ENCODE data around the gene TIGD7. TPM values are rescaled to one million over a fixed set of nuclear protein-coding genes. Genes with fewer than 3 reads are reported as not detected.
"Not testable (repeated sequence)": the region's sequence is repeated elsewhere in the genome, so short reads cannot be mapped to it uniquely, and the experiment has no call there.

TIGD7 gene
- total RNA-seq, 4 donors from 2014 or later: 0.20 to 4.3 (median 2.5) TPM; not detected in 1

DNA sequence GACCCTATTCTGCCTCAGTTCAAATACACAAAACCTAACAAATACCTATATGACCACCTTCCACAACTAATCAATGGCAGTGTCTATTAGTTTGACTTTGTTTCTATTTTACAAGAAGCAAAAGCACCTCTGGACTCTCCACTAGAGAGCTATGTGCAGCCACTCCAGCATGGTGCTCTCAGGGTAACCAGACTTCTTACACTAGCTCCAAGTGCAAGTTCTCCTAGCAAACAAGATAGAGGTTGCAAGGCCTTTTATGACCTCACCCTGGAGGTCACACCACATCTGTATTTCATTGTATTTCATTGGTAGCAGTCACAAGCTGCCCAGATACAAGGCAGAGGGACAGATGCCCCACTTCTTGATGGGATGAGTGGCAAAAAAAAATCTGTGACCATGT, 30.3 kb downstream of the TIGD7 start:
- Histone ChIP-seq H3K27me3 (peaks cover 10% of the 10 kb centered on the region), H3K4me1 (no peaks in the 10 kb centered on the region), H3K27ac (no peak overlapping the region), H3K36me3 (no peaks in the 10 kb centered on the region), H3K9me3 (no peaks in the 10 kb centered on the region), H3K4me3 (no peak overlapping the region)
- in situ Hi-C loops (cut with MboI; ENCODE audit: low pct_ligation_motif_present in 1 of 4, low pct_unique_long_range_greater_than_20kb in 1 of 4, low sequenced_read_pairs in 3 of 4): no loop called here
- DNase-seq: no peak
- intact Hi-C loops (cut with DNase I; ENCODE audit: low total_unique reads): no loop called here
- TF ChIP-seq EP300 (IDR thresholded peaks at IDR 0.05; ENCODE audit: low read depth): no peak
- TF ChIP-seq, protein P1, sequence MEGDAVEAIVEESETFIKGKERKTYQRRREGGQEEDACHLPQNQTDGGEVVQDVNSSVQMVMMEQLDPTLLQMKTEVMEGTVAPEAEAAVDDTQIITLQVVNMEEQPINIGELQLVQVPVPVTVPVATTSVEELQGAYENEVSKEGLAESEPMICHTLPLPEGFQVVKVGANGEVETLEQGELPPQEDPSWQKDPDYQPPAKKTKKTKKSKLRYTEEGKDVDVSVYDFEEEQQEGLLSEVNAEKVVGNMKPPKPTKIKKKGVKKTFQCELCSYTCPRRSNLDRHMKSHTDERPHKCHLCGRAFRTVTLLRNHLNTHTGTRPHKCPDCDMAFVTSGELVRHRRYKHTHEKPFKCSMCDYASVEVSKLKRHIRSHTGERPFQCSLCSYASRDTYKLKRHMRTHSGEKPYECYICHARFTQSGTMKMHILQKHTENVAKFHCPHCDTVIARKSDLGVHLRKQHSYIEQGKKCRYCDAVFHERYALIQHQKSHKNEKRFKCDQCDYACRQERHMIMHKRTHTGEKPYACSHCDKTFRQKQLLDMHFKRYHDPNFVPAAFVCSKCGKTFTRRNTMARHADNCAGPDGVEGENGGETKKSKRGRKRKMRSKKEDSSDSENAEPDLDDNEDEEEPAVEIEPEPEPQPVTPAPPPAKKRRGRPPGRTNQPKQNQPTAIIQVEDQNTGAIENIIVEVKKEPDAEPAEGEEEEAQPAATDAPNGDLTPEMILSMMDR (IDR thresholded peaks at IDR 0.05): no peak
- no peak for TF ChIP-seq POLR2AphosphoS5 (IDR thresholded peaks at IDR 0.05)
- TF ChIP-seq POLR2A (IDR thresholded peaks at IDR 0.05): no peak

DNA sequence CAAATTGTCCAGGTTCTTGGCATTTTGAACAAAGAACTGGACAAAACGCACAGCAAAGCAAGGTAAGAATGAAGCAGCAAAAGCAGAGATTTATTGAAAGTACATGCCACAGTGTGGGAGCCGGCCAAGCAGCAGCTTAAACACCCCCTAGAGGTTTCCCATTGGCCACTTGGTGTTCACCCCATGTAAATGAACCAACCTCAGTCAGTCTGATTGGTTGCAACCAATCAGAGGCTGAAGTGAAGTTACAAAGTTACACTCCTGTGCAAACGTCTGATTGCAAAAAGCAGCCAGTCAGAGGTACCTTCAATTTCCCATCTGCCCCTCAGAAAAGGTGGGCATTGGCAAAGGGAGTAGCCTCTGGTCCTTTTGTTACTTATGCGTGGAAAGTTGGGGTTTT, 30.7 kb downstream of the TIGD7 start:
- Histone ChIP-seq H3K36me3 (no peaks in the 10 kb centered on the region), H3K9me3 (no peaks in the 10 kb centered on the region), H3K27me3 (peaks cover 10% of the 10 kb centered on the region), H3K27ac (no peak overlapping the region), H3K4me1 (no peaks in the 10 kb centered on the region), H3K4me3 (no peak overlapping the region)
- in situ Hi-C loops (cut with MboI; ENCODE audit: low pct_ligation_motif_present in 1 of 4, low pct_unique_long_range_greater_than_20kb in 1 of 4, low sequenced_read_pairs in 3 of 4) (no loop called here), intact Hi-C loops (cut with DNase I; ENCODE audit: low total_unique reads) (no loop called here)
- 58 to 67% methylated on average over 2 to 4 of the region's 4 CpGs for WGBS, 2 donors (ENCODE audit: low coverage in 1 of 2)
- DNase-seq: no peak
- TF ChIP-seq, protein P1 (IDR thresholded peaks at IDR 0.05): no peak
- TF ChIP-seq POLR2AphosphoS5 (IDR thresholded peaks at IDR 0.05) (no peak), EP300 (IDR thresholded peaks at IDR 0.05; ENCODE audit: low read depth) (no peak), POLR2A (IDR thresholded peaks at IDR 0.05) (no peak)

DNA sequence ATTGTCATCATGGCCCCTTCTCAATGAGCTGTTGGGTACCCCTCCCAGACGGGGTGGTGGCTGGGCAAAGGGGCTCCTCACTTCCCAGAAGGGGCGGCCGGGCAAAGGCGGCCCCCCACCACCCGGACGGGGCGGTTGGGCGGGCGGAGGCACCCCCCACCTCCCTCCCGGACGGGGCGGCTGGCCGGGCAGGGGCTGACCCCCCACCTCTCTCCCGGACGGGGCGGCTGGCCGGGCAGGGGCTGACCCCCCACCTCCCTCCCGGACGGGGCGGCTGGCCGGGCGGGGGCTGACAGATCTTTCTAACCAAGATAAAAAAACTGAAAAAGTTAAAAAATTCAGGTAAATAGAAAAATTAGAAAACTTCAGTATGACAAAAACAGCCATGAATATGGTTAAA, 33.9 kb downstream of the TIGD7 start:
- H3K9me3 ChIP-seq; H3K27ac ChIP-seq; H3K36me3 ChIP-seq; H3K4me3 ChIP-seq; H3K27me3 ChIP-seq; in situ Hi-C loops (cut with MboI; ENCODE audit: low pct_ligation_motif_present in 1 of 4, low pct_unique_long_range_greater_than_20kb in 1 of 4, low sequenced_read_pairs in 3 of 4); intact Hi-C loops (cut with DNase I; ENCODE audit: low total_unique reads); DNase-seq: not testable (repeated sequence)
- 95% methylated on average over 22 of the region's 22 CpGs; no CpG with 5 or more reads in 1 of the 2 donors for WGBS, 2 donors (ENCODE audit: low coverage in 1 of 2)
- peaks cover 0 to 11% (median 0%) of the 10 kb centered on the region in 4 donors for H3K4me1 ChIP-seq

DNA sequence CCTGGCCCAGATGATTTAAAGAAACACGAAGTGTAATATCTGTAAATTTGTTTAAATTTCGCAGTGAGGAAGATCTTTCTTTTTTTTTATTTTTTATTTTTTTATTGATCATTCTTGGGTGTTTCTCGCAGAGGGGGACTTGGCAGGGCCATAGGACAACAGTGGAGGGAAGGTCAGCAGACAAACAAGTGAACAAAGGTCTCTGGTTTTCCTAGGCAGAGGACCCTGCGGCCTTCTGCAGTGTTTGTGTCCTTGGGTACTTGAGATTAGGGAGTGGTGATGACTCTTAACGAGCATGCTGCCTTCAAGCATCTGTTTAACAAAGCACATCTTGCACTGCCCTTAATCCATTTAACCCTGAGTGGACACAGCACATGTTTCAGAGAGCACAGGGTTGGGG, 34.5 kb downstream of the TIGD7 start:
- H3K27ac ChIP-seq; intact Hi-C loops (cut with DNase I; ENCODE audit: low total_unique reads); H3K27me3 ChIP-seq; DNase-seq; H3K4me3 ChIP-seq; in situ Hi-C loops (cut with MboI; ENCODE audit: low pct_ligation_motif_present in 1 of 4, low pct_unique_long_range_greater_than_20kb in 1 of 4, low sequenced_read_pairs in 3 of 4); H3K9me3 ChIP-seq; H3K36me3 ChIP-seq: not testable (repeated sequence)
- H3K4me1 ChIP-seq: peaks cover 0 to 14% (median 0%) of the 10 kb centered on the region in 4 donors
- 91 to 100% methylated on average over 2 to 4 of the region's 5 CpGs for WGBS, 2 donors (ENCODE audit: low coverage in 1 of 2)

DNA sequence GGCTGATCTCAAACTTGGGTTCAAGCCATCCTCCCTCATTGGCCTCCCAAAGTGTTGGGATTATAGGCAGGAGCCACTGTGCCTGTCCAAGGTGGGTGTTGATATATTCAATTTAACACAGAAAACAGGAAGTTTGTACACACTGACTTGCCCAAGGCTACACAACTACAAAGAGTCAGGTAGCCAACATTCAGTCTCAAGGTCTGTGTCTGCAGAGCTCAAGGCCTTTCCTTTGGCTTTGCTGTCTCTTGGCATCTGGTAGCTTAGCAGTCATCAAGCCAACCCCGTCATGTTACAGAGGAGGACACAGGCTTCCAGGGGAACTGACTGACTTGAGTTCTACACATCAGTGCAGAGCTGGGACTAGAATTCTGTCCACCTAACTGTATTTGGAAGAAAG, 36.9 kb downstream of the TIGD7 start:
- Histone ChIP-seq H3K4me3 (no peak overlapping the region), H3K36me3 (peaks cover 0 to 4% (median 0%) of the 10 kb centered on the region in 4 donors), H3K4me1 (peaks cover 0 to 28% (median 3%) of the 10 kb centered on the region in 4 donors), H3K27me3 (no peaks in the 10 kb centered on the region), H3K9me3 (no peaks in the 10 kb centered on the region), H3K27ac (no peak overlapping the region)
- in situ Hi-C loops (cut with MboI; ENCODE audit: low pct_ligation_motif_present in 1 of 4, low pct_unique_long_range_greater_than_20kb in 1 of 4, low sequenced_read_pairs in 3 of 4): no loop called here
- TF ChIP-seq EP300 (IDR thresholded peaks at IDR 0.05; ENCODE audit: low read depth): no peak
- TF ChIP-seq, protein P1 (IDR thresholded peaks at IDR 0.05): no peak
- WGBS, 2 donors (ENCODE audit: low coverage in 1 of 2): 77% methylated on average over 1 of the region's 1 CpG; no CpG with 5 or more reads in 1 of the 2 donors
- intact Hi-C loops (cut with DNase I; ENCODE audit: low total_unique reads): no loop called here
- no peak for DNase-seq

Data from transverse colon (tissue), 4 donors.